AG10803 (cell line): Measurements from ENCODE around the gene CCL7.

ENCODE experiments used
- DNase-seq: peaks from one replicate; pipeline ENCODE4 v3.0.0; 2010; ENCODE audit warnings: low read depth
- H3K4me3 ChIP-seq: 2 replicates; pipeline ENCODE4 v1.5.1; 2011; ENCODE audit warnings: mild to moderate bottlenecking, low read length, control low read depth
- TF ChIP-seq, protein P1 (sequence below): conservative IDR thresholded peaks from 2 replicates; pipeline ENCODE4 v1.5.1; 2011; ENCODE audit warnings: mild to moderate bottlenecking, low read length, control low read depth, inconsistent platforms

Gene CCL7

DNA sequence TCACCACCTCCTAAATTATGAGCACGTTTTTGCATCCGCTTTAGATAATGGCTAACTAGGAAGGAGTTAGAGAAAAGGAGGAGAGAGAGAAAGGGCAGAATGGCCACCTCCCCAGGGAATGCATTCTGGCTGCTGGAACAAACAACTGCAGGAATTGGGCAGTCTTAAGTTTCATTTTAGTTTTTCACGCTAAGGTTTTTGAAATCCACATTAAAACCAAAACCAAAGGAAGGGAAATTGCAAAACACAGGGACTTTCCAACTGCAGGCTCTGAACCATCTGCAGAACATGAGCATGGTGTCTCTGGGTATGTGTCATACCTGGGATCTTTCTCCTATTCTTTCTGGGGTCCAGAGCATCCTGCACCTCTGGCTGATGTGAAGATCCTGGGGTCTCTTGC is 37.1 kb downstream of the CCL7 start:
- no peak overlapping the region for H3K4me3 ChIP-seq
- TF ChIP-seq, protein P1, sequence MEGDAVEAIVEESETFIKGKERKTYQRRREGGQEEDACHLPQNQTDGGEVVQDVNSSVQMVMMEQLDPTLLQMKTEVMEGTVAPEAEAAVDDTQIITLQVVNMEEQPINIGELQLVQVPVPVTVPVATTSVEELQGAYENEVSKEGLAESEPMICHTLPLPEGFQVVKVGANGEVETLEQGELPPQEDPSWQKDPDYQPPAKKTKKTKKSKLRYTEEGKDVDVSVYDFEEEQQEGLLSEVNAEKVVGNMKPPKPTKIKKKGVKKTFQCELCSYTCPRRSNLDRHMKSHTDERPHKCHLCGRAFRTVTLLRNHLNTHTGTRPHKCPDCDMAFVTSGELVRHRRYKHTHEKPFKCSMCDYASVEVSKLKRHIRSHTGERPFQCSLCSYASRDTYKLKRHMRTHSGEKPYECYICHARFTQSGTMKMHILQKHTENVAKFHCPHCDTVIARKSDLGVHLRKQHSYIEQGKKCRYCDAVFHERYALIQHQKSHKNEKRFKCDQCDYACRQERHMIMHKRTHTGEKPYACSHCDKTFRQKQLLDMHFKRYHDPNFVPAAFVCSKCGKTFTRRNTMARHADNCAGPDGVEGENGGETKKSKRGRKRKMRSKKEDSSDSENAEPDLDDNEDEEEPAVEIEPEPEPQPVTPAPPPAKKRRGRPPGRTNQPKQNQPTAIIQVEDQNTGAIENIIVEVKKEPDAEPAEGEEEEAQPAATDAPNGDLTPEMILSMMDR: no peak
- DNase-seq: peak; percentile 88

DNA sequence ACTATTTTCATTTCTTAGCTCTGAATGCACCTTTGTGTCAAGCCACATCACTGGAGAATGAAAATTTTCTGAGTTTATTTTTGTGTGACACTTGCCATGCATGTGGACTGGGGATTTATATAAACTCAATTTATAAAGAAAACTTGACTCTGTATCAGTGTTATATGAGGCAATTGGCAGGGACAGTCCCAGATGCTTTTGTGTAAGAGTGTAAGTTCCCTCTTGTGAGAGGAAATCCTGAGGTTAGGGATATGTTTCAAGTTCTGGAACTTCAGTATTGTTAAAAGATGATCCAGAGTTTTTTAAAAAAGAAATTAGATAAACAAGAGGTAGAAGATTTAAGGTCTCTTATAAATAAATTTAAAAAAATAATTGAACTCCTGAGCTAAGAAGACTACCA is 38.4 kb downstream of the CCL7 start:
- DNase-seq: peak; percentile 12
- H3K4me3 ChIP-seq: no peak overlapping the region
- TF ChIP-seq, protein P1: no peak

DNA sequence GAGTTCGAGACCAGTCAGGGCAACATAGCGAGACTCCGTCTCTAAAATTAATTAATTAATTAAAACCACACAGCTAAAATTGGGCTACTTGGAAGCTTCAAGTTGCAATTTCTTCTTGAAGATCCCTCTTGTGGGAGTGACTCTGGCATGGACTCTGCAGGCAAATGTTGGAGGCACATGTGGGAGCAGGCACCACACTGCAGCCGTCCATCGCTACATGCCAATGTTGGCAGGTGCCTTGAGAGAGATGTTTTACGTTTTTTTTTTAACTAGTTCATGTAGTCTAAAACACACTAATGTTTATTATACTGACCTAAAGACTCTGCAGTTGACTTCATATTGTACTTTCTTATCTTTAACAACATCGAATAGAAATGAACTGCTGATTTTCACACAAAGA is 41.3 kb downstream of the CCL7 start:
- no peak overlapping the region for H3K4me3 ChIP-seq
- no peak for DNase-seq
- TF ChIP-seq, protein P1: no peak

DNA sequence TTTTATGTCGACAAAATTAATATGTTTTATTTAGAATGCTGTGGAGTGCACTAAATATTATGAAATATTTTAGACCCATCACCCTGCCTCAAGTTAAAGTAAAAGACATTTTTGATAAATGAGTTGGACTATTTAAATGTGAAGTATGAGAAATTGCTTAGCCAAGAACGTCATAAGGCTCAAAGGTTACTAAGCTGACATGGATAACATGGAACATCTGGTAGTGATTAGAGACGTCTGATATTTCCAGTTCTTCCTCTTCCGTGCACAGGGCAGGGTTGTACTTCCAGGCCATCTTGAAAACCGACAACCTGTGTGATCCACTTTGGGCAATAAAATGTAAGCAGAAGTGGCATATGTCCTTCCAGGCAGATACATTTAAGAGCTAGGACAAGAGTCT is 42.1 kb downstream of the CCL7 start:
- peak; percentile 82 for DNase-seq
- TF ChIP-seq, protein P1: no peak
- no peak overlapping the region for H3K4me3 ChIP-seq

DNA sequence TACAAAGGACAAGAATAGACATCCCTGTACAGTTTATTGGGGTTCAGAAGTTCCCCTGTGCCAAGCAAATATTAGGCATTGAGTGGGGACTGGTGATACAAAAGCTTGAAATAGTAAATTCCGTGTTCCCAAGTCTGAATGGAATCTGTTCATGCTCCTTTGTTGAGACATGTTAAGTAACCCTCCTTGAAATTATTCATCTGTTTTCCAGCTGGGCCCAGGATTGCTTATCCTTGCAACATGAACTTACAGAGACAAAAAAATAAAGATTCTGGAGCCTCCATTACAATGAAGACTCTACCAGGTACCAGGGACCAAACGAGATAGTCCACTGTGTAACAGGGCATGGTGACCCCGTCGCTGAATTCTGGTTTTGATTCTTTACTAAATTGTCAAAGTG is 43.1 kb downstream of the CCL7 start:
- TF ChIP-seq, protein P1: no peak
- peak; percentile 89 for DNase-seq
- H3K4me3 ChIP-seq: no peak overlapping the region

DNA sequence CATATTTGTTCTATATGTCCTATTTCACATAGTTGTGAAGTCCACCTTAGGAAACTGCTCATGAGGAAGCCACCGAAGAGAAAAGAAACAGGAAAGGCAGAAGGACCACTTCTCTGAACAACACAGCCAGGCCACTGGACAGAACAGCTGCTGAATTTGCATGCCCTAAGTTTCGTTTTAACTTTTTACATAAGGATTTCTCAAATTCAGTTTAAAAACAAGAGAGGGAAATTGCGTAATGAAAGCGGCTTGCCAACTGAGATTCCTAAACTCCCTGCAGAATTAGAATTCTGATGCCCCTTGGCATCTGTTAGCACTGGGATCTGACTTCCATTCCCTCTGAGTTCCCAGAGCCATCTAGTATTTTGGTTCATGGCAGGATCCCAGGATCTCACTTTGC is 44.3 kb downstream of the CCL7 start:
- no peak overlapping the region for H3K4me3 ChIP-seq
- peak; percentile 92 for DNase-seq
- TF ChIP-seq, protein P1: no peak

DNA sequence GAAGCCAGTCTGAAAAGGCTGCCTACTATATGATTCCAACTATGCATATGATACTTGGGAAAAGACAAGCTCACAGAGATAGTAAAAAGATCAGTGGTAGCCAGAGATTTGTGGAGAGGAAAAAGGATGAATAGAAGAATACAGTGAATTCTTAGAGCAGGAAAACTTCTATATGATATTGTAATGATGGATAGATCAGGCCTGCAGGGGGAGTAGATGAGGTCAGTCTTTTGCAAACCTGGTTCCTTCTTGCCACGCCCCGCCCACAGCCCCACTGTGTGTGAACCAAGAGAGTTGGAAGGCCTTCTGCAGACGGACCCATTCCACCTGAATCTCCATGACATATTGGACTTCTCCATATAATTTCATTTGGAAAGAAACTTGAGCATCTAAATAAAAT is 48.5 kb downstream of the CCL7 start:
- H3K4me3 ChIP-seq: no peak overlapping the region
- TF ChIP-seq, protein P1: no peak
- DNase-seq: no peak
